CD4-positive, alpha-beta memory T cell (primary cell): ENCODE results near the gene KCTD17. TPM values are rescaled to one million over a fixed set of nuclear protein-coding genes. Genes with fewer than 3 reads are reported as not detected.

ENCODE experiments used
- CTCF ChIA-PET: fragments of 350-600 bp; sonication (Branson Sonifier 250); formaldehyde crosslinking; loops from one replicate; lab custom pipeline; 2021; ENCODE audit warnings: inconsistent platforms; ENCODE audit not compliant: partially characterized antibody; lab: Charles Lee
- POLR2A ChIA-PET: fragments of 350-600 bp; sonication (Branson Sonifier 250); formaldehyde crosslinking; loops from one replicate; lab custom pipeline; 2021; ENCODE audit not compliant: partially characterized antibody; lab: Charles Lee
- DNase-seq, 5 donors: peaks; one replicate each; pipeline versions ENCODE4 v3.0.0 to v3.0.0-alpha.2; 2020 to 2022; ENCODE audit warnings: mixed read lengths in 1 of 5
- H3K27ac ChIP-seq: one replicate; pipeline ENCODE4 v1.7.0; 2013; ENCODE audit warnings: low read depth, low read length
- H3K27me3 ChIP-seq: 2 replicates; pipeline ENCODE4 v1.7.0; 2013; ENCODE audit warnings: mild to moderate bottlenecking, low read length, moderate library complexity; ENCODE audit not compliant: insufficient read depth
- H3K36me3 ChIP-seq: 2 replicates; pipeline ENCODE4 v1.7.0; 2013; ENCODE audit warnings: mild to moderate bottlenecking, low read length, moderate library complexity; ENCODE audit not compliant: insufficient read depth
- H3K4me1 ChIP-seq: 2 replicates; pipeline ENCODE4 v1.7.0; 2013; ENCODE audit warnings: mild to moderate bottlenecking, low read length, moderate library complexity; ENCODE audit not compliant: insufficient read depth
- H3K4me3 ChIP-seq, 2 donors: one replicate each; pipeline ENCODE4 v1.7.0; 2013; ENCODE audit warnings: low read length in 2 of 2, mild to moderate bottlenecking in 1 of 2
- H3K9me3 ChIP-seq, 2 donors: one replicate each; pipeline ENCODE4 v1.7.0; 2013; ENCODE audit warnings: low read length in 2 of 2, control low read depth in 1 of 2; ENCODE audit not compliant: control insufficient read depth in 1 of 2
- H3K27ac Mint-ChIP-seq, 7 donors: one replicate each; pipeline ENCODE4 v1.8.0; 2020 to 2021; ENCODE audit warnings: mixed read lengths in 7 of 7, mild to moderate bottlenecking in 6 of 7, inconsistent platforms in 3 of 7, moderate library complexity in 3 of 7
- H3K27me3 Mint-ChIP-seq, 2 donors: one replicate each; pipeline ENCODE4 v1.8.0; 2020 to 2021; ENCODE audit warnings: mixed read lengths in 2 of 2
- H3K36me3 Mint-ChIP-seq, 2 donors: one replicate each; pipeline ENCODE4 v1.8.0; 2020 to 2021; ENCODE audit warnings: mixed read lengths in 2 of 2, inconsistent platforms in 1 of 2, mild to moderate bottlenecking in 1 of 2
- H3K4me1 Mint-ChIP-seq, 4 donors: one replicate each; pipeline ENCODE4 v1.8.0; 2020 to 2021; ENCODE audit warnings: mixed read lengths in 4 of 4, mild to moderate bottlenecking in 1 of 4
- H3K4me3 Mint-ChIP-seq, 8 donors: one replicate each; pipeline ENCODE4 v1.8.0; 2020 to 2021; ENCODE audit warnings: mixed read lengths in 8 of 8, mild to moderate bottlenecking in 7 of 8, moderate library complexity in 6 of 8, inconsistent platforms in 3 of 8
- H3K9me3 Mint-ChIP-seq, 8 donors: one replicate each; pipeline ENCODE4 v1.8.0; 2020 to 2021; ENCODE audit warnings: mixed read lengths in 8 of 8, mild to moderate bottlenecking in 5 of 8, inconsistent platforms in 3 of 8, moderate library complexity in 1 of 8
- intact Hi-C: fragments of 100-400 bp; cut with micrococcal nuclease; formaldehyde crosslinking; loops from one replicate; pipeline ENCODE4 v1.15.1; 2023
- polyA plus RNA-seq, 2 donors: library from polyadenylated mRNA; unstranded; fragments of 300-500 nt; fragmentation: Illumina TruSeq; gene quantifications; one replicate each; pipeline ENCODE4 v1.2.3, GENCODE V29; 2021
- total RNA-seq, 2 experiments: library from RNA; stranded (reverse); gene quantifications; one replicate each; pipeline ENCODE4 v1.2.3, GENCODE V29; 2021

The KCTD17 gene, protein sequence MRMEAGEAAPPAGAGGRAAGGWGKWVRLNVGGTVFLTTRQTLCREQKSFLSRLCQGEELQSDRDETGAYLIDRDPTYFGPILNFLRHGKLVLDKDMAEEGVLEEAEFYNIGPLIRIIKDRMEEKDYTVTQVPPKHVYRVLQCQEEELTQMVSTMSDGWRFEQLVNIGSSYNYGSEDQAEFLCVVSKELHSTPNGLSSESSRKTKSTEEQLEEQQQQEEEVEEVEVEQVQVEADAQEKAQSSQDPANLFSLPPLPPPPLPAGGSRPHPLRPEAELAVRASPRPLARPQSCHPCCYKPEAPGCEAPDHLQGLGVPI
- total RNA-seq: 10 to 100 TPM; 32.3 to 33.4 TPM
- 10 to 100 TPM in 1 of 2 donors, 1 to 10 TPM in 1; 9.0 to 13.2 TPM for polyA plus RNA-seq

DNA sequence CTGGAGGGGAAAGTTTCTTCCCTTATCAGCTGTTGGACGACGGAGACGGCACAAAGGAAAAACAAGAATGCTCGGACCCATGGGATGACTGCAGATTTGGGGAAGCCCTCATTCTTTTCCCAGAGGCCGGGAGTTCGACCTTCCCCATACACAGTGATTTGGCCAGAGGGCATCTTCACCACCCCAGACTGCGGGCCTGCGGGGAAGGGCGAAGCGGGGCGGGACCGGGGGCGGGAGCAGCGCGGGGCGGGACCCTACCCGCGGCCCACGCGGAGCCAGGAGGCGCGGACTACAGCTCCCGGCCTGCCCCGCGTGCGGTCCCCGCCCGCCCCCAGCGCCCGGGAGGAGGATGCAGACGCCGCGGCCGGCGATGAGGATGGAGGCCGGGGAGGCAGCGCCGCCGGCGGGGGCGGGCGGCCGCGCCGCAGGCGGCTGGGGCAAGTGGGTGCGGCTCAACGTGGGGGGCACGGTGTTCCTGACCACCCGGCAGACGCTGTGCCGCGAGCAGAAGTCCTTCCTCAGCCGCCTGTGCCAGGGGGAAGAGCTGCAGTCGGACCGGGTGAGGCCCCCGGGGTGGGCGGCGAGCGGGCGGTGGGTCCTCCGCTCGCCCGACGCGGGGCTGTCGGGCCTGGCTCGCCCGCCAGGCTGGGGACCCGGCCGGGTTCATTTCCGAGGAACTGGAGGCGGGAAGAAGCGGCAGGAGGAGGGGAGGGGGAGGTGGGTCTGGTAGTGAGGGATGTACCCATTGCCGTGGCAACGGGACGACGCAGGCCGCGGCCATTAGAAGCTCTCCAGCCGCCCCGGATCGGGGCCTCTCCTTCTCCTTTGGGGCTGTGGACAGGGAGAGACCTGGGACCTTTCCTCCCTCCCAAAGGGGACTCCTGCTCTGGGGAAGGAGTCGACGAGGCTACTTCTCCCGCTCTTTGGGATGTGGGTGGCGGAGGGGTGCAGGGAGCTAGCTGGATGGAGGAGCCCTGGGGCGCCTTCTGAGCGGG, at the start of gene KCTD17:
Gene KCTD17 (plus strand): TSS at position 352 of the 995 bp plus-strand sequence. CDS start 19 bp downstream, at position 371.
- Histone ChIP-seq H3K9me3 (no peaks in the 10 kb centered on the region), H3K4me3 (peak within 1 kb of the TSS; percentile 17 to 60), H3K27me3 (no peaks in the 10 kb centered on the region), H3K4me1 (peaks cover 14% of the 10 kb centered on the region), H3K27ac (peak within 1 kb of the TSS; percentile 70), H3K36me3 (peaks cover 8% of the 10 kb centered on the region)
- ChIA-PET POLR2A (interaction anchor here (0.7 to 1.7 kb wide), 10 partner anchors 28 to 193 kb away, joined by 3 to 8 read pairs (median 3); partner anchors contain the start of genes IL2RB and RAC2), CTCF (interaction anchor here (1.0 to 1.3 kb wide), 2 partner anchors 74 to 96 kb away, joined by 3 read pairs; no protein-coding TSS in a partner anchor)
- DNase-seq: peak; percentile 58 to 72 (median 68)
- Mint-ChIP-seq H3K36me3 (peaks cover 13 to 14% of the 10 kb centered on the region in 2 donors), H3K27me3 (no peaks in the 10 kb centered on the region), H3K4me1 (peaks cover 4 to 20% (median 13%) of the 10 kb centered on the region in 4 donors), H3K27ac (peak within 1 kb of the TSS; percentile 53 to 93 (median 82)), H3K4me3 (peak within 1 kb of the TSS; percentile 82 to 90 (median 84)), H3K9me3 (no peaks in the 10 kb centered on the region)
- intact Hi-C loops: loop anchor here (1.0 kb wide), 1 partner anchor 275 kb away; the partner anchor contains the start of gene IFT27

DNA sequence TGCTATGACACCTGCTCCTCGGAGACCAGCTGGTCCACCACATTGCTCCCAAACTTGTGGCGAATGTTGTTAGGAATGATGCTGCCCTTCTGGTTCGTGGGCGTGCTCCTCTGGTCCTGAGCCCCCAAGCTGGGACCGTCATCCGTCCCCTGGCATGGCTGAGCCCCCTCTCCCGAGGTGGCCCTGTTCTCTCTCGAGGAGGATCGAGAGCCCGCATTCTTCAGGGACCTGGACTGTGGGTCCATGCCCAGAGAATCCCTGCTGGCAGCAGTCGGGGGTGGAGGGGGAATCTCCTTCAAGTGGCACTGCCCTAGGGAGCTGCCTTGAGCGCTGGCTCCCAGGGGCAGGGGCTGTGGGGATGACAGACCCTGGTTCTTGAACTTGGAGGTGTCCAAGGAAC, 49.7 kb upstream of the KCTD17 start:
- intact Hi-C loops: no loop called here
- no peaks in the 10 kb centered on the region for H3K36me3 ChIP-seq
- Mint-ChIP-seq H3K4me1 (no peaks in the 10 kb centered on the region), H3K36me3 (no peaks in the 10 kb centered on the region), H3K4me3 (no peak overlapping the region), H3K27me3 (peaks cover 11 to 20% of the 10 kb centered on the region in 2 donors), H3K27ac (no peak overlapping the region), H3K9me3 (peaks cover 0 to 6% (median 3%) of the 10 kb centered on the region in 8 donors)
- no peak for DNase-seq
- no peak overlapping the region for H3K4me3 ChIP-seq
- CTCF ChIA-PET: no interaction called here
- H3K27ac ChIP-seq: no peak overlapping the region
- POLR2A ChIA-PET: no interaction called here
- no peaks in the 10 kb centered on the region for H3K9me3 ChIP-seq
- no peaks in the 10 kb centered on the region for H3K4me1 ChIP-seq
- no peaks in the 10 kb centered on the region for H3K27me3 ChIP-seq

DNA sequence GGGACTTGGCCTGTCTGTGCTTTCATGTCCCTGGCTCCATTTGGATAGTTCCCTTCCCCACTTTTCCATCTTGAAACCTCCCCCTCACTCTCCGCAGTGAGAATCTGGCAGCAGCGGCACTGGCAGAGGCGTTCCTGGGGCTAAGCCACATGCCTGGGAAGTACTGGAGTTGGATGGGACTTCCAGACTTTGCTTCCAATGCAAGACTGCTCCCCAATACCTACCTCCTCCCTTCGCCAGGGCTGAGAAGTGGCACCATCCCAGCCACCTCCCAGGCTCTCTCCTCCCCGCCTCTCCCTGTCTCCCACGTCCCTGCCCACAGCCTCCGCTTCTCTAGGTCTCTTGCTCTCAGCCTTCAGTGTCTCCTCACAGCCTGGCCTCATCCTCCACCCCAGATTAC, 48.9 kb upstream of the KCTD17 start:
- DNase-seq: no peak
- CTCF ChIA-PET: no interaction called here
- Mint-ChIP-seq H3K9me3 (peaks cover 0 to 6% (median 3%) of the 10 kb centered on the region in 8 donors), H3K4me1 (no peaks in the 10 kb centered on the region), H3K36me3 (no peaks in the 10 kb centered on the region), H3K4me3 (no peak overlapping the region), H3K27ac (no peak overlapping the region), H3K27me3 (peaks cover 11 to 23% of the 10 kb centered on the region in 2 donors)
- no peaks in the 10 kb centered on the region for H3K9me3 ChIP-seq
- intact Hi-C loops: no loop called here
- H3K4me1 ChIP-seq: no peaks in the 10 kb centered on the region
- no peak overlapping the region for H3K4me3 ChIP-seq
- no peak overlapping the region for H3K27ac ChIP-seq
- no peaks in the 10 kb centered on the region for H3K27me3 ChIP-seq
- H3K36me3 ChIP-seq: no peaks in the 10 kb centered on the region
- POLR2A ChIA-PET: no interaction called here

DNA sequence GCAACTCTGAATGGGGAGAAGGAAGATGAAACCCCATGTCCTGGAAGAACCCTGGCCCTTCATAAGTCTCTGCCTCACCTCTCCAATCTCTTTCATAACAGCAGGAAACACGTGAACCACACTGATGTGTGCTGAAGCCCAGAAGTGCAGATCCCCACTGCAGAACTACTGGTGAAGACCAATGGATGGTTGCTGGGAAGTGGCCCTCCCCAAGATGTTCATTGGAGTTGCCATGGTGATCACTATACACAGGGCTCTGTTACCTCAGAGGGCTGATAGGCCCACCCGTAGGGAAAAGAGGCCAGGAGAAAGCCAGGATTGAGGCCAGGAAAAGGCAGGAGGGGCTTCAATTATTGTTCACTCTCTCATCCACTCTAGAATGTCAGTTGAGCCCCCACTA, 43.9 kb upstream of the KCTD17 start:
- ChIA-PET CTCF (interaction anchor here (1.2 to 1.5 kb wide), 3 partner anchors 10 to 18 kb away, joined by 3 to 4 read pairs (median 4); no protein-coding TSS in a partner anchor), POLR2A (no interaction called here)
- Mint-ChIP-seq H3K4me3 (no peak overlapping the region), H3K9me3 (peaks cover 0 to 6% (median 3%) of the 10 kb centered on the region in 8 donors), H3K36me3 (no peaks in the 10 kb centered on the region), H3K27me3 (peaks cover 10 to 20% of the 10 kb centered on the region in 2 donors), H3K27ac (peak overlapping the region in 1 of 7 donors; percentile 0), H3K4me1 (no peaks in the 10 kb centered on the region)
- H3K36me3 ChIP-seq: no peaks in the 10 kb centered on the region
- no peaks in the 10 kb centered on the region for H3K4me1 ChIP-seq
- no peaks in the 10 kb centered on the region for H3K27me3 ChIP-seq
- DNase-seq: no peak
- intact Hi-C loops: no loop called here
- H3K27ac ChIP-seq: no peak overlapping the region
- no peaks in the 10 kb centered on the region for H3K9me3 ChIP-seq
- H3K4me3 ChIP-seq: no peak overlapping the region

DNA sequence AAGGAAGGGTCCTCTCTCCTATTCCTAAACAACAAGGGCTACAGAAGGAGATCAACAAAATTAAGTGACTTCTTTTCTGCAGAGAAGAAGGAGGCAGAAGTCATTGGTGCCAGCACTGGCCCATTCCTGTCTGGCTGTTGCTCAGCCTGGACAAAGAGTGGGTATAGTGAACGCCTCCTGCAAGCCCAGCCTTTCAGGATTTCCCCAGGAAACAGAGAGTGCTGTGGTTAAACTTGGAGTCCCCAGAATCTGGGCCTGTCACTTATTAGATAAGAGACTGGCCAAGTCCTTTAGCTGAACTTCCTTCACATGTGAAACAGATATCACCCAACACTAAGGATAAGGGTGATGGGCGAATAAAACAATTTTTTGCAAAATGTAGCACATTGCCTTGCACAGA, 43.2 kb upstream of the KCTD17 start:
- Mint-ChIP-seq H3K4me3 (no peak overlapping the region), H3K36me3 (no peaks in the 10 kb centered on the region), H3K4me1 (no peaks in the 10 kb centered on the region), H3K27me3 (peaks cover 8 to 15% of the 10 kb centered on the region in 2 donors), H3K27ac (no peak overlapping the region), H3K9me3 (peaks cover 0 to 6% (median 3%) of the 10 kb centered on the region in 8 donors)
- intact Hi-C loops: no loop called here
- ChIA-PET CTCF (interaction anchor here (0.8 to 1.5 kb wide), 3 partner anchors 11 to 17 kb away, joined by 3 to 4 read pairs (median 3); no protein-coding TSS in a partner anchor), POLR2A (no interaction called here)
- no peaks in the 10 kb centered on the region for H3K36me3 ChIP-seq
- H3K27me3 ChIP-seq: no peaks in the 10 kb centered on the region
- no peak overlapping the region for H3K27ac ChIP-seq
- no peak overlapping the region for H3K4me3 ChIP-seq
- no peaks in the 10 kb centered on the region for H3K9me3 ChIP-seq
- no peaks in the 10 kb centered on the region for H3K4me1 ChIP-seq
- no peak for DNase-seq

DNA sequence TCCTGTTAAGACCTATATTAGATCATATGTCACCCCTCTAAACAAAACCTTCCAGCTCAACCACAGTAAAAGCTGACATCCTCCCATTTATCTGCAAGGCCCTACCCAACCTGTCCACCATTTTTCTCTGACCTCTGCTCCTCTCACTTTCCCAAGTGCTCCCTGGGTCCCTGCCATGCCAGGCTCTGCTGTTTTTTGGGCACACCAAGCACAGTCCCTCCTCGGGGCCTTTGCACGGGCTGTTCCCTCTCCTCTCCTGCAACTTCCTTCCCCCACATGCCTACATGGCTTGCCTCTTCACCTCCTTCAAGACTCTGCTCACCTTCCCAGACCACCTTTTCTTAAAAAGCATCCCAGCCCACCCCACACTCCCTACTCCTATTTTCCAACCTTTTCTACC, 42.1 kb upstream of the KCTD17 start:
- H3K4me3 Mint-ChIP-seq: no peak overlapping the region
- ChIA-PET POLR2A (no interaction called here), CTCF (no interaction called here)
- Histone ChIP-seq H3K9me3 (no peaks in the 10 kb centered on the region), H3K27me3 (no peaks in the 10 kb centered on the region), H3K36me3 (no peaks in the 10 kb centered on the region), H3K27ac (no peak overlapping the region), H3K4me3 (no peak overlapping the region), H3K4me1 (no peaks in the 10 kb centered on the region)
- intact Hi-C loops: no loop called here
- no peak for DNase-seq
- no peaks in the 10 kb centered on the region for H3K4me1 Mint-ChIP-seq
- H3K27me3 Mint-ChIP-seq: peaks cover 6 to 9% of the 10 kb centered on the region in 2 donors
- H3K27ac Mint-ChIP-seq: no peak overlapping the region
- H3K36me3 Mint-ChIP-seq: no peaks in the 10 kb centered on the region
- peaks cover 0 to 6% (median 3%) of the 10 kb centered on the region in 8 donors for H3K9me3 Mint-ChIP-seq
